HEK293T (cell line): ENCODE measurements around the gene PTPN4.

ENCODE experiments used
- CTCF ChIA-PET: fragments of 350-600 bp; formaldehyde crosslinking; extraction: SDS; loops from one replicate; lab custom pipeline; 2021; ENCODE audit warnings: antibody characterized with exemption, inconsistent platforms; lab: Yijun Ruan, JAX
- POLR2A ChIA-PET: fragments of 350-600 bp; formaldehyde crosslinking; extraction: SDS; loops from one replicate; lab custom pipeline; 2020; ENCODE audit warnings: antibody characterized with exemption, inconsistent platforms; lab: Yijun Ruan, JAX
- DNase-seq: peaks from one replicate; pipeline ENCODE4 v3.0.0; 2012; ENCODE audit warnings: mixed read lengths; ENCODE audit errors: extremely low spot score
- ARNT ChIP-seq: fragments of 450-650 bp; IDR thresholded peaks from 2 replicates; pipeline ENCODE4 v1.6.1; 2017; ENCODE audit warnings: mild to moderate bottlenecking
- BHLHE40 ChIP-seq: fragments of 450-650 bp; IDR thresholded peaks from 2 replicates; pipeline ENCODE4 v1.6.1; 2016; ENCODE audit warnings: mild to moderate bottlenecking, moderate library complexity, borderline replicate concordance
- CTBP1 ChIP-seq: fragments of 450-650 bp; IDR thresholded peaks from 2 replicates; pipeline ENCODE4 v1.6.1; 2016; ENCODE audit warnings: borderline replicate concordance
- ELF4 ChIP-seq: fragments of 450-650 bp; IDR thresholded peaks from 2 replicates; pipeline ENCODE4 v1.6.1; 2017; ENCODE audit warnings: antibody characterized with exemption
- FOXA1 ChIP-seq: fragments of 450-650 bp; IDR thresholded peaks from 2 replicates; pipeline ENCODE4 v1.6.1; 2016; ENCODE audit warnings: mild to moderate bottlenecking
- FOXK2 ChIP-seq: fragments of 450-650 bp; IDR thresholded peaks from 2 replicates; pipeline ENCODE4 v1.6.1; 2016; ENCODE audit warnings: mild to moderate bottlenecking
- FOXM1 ChIP-seq: fragments of 450-650 bp; IDR thresholded peaks from 2 replicates; pipeline ENCODE4 v1.6.1; 2017; ENCODE audit warnings: mild to moderate bottlenecking, borderline replicate concordance
- HDGF ChIP-seq: fragments of 450-650 bp; IDR thresholded peaks from 2 replicates; pipeline ENCODE4 v1.6.1; 2017; ENCODE audit warnings: antibody characterized with exemption, borderline replicate concordance
- L3MBTL2 ChIP-seq: fragments of 450-650 bp; conservative IDR thresholded peaks from 2 replicates; pipeline ENCODE4 v1.6.1; 2016; ENCODE audit warnings: mild to moderate bottlenecking
- LEF1 ChIP-seq: fragments of 450-650 bp; IDR thresholded peaks from 2 replicates; pipeline ENCODE4 v1.6.1; 2017; ENCODE audit warnings: mild to moderate bottlenecking, borderline replicate concordance
- NFRKB ChIP-seq: fragments of 450-650 bp; IDR thresholded peaks from 2 replicates; pipeline ENCODE4 v1.6.1; 2016; ENCODE audit warnings: mild to moderate bottlenecking, moderate library complexity
- SP1 ChIP-seq: fragments of 450-650 bp; IDR thresholded peaks from 2 replicates; pipeline ENCODE4 v1.6.1; 2017
- SUZ12 ChIP-seq: fragments of 450-650 bp; IDR thresholded peaks from 2 replicates; pipeline ENCODE4 v1.6.1; 2016; ENCODE audit warnings: mild to moderate bottlenecking
- TARDBP ChIP-seq: fragments of 450-650 bp; IDR thresholded peaks from 2 replicates; pipeline ENCODE4 v1.6.1; 2016
- ZNF384 ChIP-seq: fragments of 450-650 bp; IDR thresholded peaks from 2 replicates; pipeline ENCODE4 v1.6.1; 2016
- TF ChIP-seq, protein P1 (sequence below): fragments of 450-650 bp; IDR thresholded peaks from 2 replicates; pipeline ENCODE4 v1.6.1; 2016

PTPN4 gene

GRCh38 chr2:119759451-119760236 lies at the start of gene PTPN4:
TSS of gene PTPN4 (plus strand) at chr2:119759922. CDS start at chr2:119809854, 49,932 bp downstream.
- TF ChIP-seq, protein P1, sequence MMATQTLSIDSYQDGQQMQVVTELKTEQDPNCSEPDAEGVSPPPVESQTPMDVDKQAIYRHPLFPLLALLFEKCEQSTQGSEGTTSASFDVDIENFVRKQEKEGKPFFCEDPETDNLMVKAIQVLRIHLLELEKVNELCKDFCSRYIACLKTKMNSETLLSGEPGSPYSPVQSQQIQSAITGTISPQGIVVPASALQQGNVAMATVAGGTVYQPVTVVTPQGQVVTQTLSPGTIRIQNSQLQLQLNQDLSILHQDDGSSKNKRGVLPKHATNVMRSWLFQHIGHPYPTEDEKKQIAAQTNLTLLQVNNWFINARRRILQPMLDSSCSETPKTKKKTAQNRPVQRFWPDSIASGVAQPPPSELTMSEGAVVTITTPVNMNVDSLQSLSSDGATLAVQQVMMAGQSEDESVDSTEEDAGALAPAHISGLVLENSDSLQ = peak; percentile 72
- no peak for TF ChIP-seq BHLHE40
- TF ChIP-seq FOXK2 = peak; percentile 65; the same call in 1 of the 2 replicates
- TF ChIP-seq SUZ12 = no peak
- TF ChIP-seq SP1 = peak; percentile 76; the same call in 1 of the 2 replicates
- peak; percentile 94; the same call in 1 of the 2 replicates for TF ChIP-seq FOXM1
- no peak for TF ChIP-seq LEF1
- TF ChIP-seq CTBP1 = no peak
- TF ChIP-seq TARDBP = no peak
- no peak for TF ChIP-seq ZNF384
- TF ChIP-seq L3MBTL2 = peak; percentile 87
- no peak for TF ChIP-seq ARNT
- TF ChIP-seq HDGF = peak; percentile 91; the same call in 1 of the 2 replicates
- peak; percentile 94 for DNase-seq
- CTCF ChIA-PET = interaction anchor here (0.6 to 1.0 kb wide), 2 partner anchors 64 to 417 kb away, joined by 3 to 5 read pairs; no protein-coding TSS in a partner anchor
- POLR2A ChIA-PET = interaction anchor here (0.6 to 1.7 kb wide), 21 partner anchors 9 to 1007 kb away, joined by 3 to 21 read pairs (median 4); partner anchors contain the start of genes EPB41L5 and TMEM177

- ChIA-PET POLR2A (no interaction called here), CTCF (no interaction called here)
- TF ChIP-seq FOXM1 (no peak), TARDBP (no peak), BHLHE40 (no peak)
- no peak for DNase-seq
Observed at GRCh38 chr2:119710281-119710680, 49.4 kb upstream of the PTPN4 start.

- CTCF ChIA-PET = no interaction called here
- TF ChIP-seq ARNT (no peak), ZNF384 (no peak), L3MBTL2 (no peak), FOXM1 (no peak), LEF1 (no peak), NFRKB (no peak), TARDBP (no peak), CTBP1 (no peak), SP1 (no peak)
- TF ChIP-seq, protein P1 = no peak
- no peak for DNase-seq
- POLR2A ChIA-PET = no interaction called here
Observed at GRCh38 chr2:119711352-119711751, 48.4 kb upstream of the PTPN4 start.

DNA sequence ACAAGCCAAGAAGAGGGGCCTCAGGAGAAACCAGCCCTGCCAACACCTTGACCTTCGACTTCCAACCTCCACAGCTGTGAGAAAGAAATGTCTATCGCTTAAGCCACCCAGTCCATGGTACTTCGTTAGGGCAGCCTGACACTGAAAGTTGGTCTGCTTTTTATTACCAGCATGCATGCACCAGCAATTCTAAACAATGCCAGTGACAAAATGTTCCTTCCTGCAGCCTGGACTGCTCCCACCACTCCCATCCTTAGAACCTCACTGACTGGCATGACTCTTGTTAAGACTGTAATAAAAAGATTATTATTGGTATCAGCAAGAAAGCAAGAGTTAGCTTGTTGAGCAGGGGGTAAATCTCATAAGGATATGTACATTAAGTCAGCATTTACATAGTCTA lies 47.2 kb upstream of the PTPN4 start:
- no peak for TF ChIP-seq SUZ12
- no peak for TF ChIP-seq CTBP1
- TF ChIP-seq BHLHE40 = no peak
- no peak for TF ChIP-seq ELF4
- no peak for TF ChIP-seq HDGF
- TF ChIP-seq ZNF384 = no peak
- TF ChIP-seq SP1 = no peak
- TF ChIP-seq LEF1 = no peak
- TF ChIP-seq NFRKB = no peak
- TF ChIP-seq FOXK2 = no peak
- no peak for TF ChIP-seq TARDBP
- TF ChIP-seq, protein P1 = no peak
- TF ChIP-seq L3MBTL2 = no peak
- no peak for TF ChIP-seq ARNT
- TF ChIP-seq FOXA1 = no peak
- no peak for TF ChIP-seq FOXM1
- ChIA-PET CTCF (no interaction called here), POLR2A (no interaction called here)
- no peak for DNase-seq

DNA sequence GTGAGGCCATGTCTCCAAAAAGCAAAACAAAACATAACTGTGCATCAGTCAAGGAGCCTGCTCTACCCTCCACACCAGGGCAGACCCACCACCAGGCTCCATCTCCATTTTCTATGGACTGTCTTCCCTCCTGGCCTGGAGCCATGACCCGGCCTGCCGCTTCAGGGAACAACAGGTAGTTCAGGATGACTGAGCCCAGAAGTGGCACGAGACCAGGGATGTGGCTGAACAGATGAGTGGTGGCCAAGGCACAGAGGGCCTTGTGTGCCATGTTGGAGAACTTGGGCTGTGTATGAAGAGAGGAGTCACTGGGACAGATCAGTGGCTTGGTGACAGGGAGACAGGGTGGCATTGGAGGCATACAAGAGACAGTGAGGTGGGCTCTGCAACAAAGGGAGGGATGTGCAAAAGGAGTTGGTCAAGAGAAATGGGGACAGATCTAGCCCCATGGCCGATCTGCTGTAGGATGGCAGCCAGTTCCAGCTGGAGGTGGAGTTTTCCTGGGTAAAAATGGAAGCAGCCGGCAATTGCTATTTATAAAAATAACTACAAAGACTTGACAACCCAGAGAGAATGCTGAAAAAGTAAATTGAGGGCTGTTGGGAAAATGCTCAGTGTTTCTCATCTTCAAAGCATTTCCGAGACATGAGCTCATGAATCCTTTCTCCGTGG lies 45.8 kb upstream of the PTPN4 start:
- no peak for DNase-seq
- ChIA-PET POLR2A (no interaction called here), CTCF (no interaction called here)
- TF ChIP-seq TARDBP = no peak
- TF ChIP-seq ARNT = no peak
- TF ChIP-seq CTBP1 = no peak
- no peak for TF ChIP-seq FOXK2
- TF ChIP-seq SP1 = no peak
- no peak for TF ChIP-seq FOXA1
- no peak for TF ChIP-seq BHLHE40
- TF ChIP-seq, protein P1 = no peak
- no peak for TF ChIP-seq SUZ12
- TF ChIP-seq HDGF = no peak
- no peak for TF ChIP-seq NFRKB
- no peak for TF ChIP-seq LEF1
